Nephron (organoid): ENCODE measurements around the gene TMEM171.

Experiments used
- H3K27ac Mint-ChIP-seq, 3 experiments: 2 replicates each; pipeline ENCODE4 v1.8.0; 2020; ENCODE audit warnings: mixed read lengths in 3 of 3, mild to moderate bottlenecking in 2 of 3, moderate library complexity in 1 of 3
- H3K27me3 Mint-ChIP-seq: 2 replicates; pipeline ENCODE4 v1.8.0; 2021; ENCODE audit warnings: low read depth, mild to moderate bottlenecking, moderate library complexity, mixed read lengths
- H3K36me3 Mint-ChIP-seq: 2 replicates; pipeline ENCODE4 v1.8.0; 2020; ENCODE audit warnings: low read depth, mixed read lengths
- H3K4me1 Mint-ChIP-seq: 2 replicates; pipeline ENCODE4 v1.8.0; 2020; ENCODE audit warnings: mixed read lengths
- H3K4me3 Mint-ChIP-seq, 3 experiments: 2 replicates each; pipeline ENCODE4 v1.8.0; 2020; ENCODE audit warnings: mild to moderate bottlenecking in 3 of 3, mixed read lengths in 3 of 3, moderate library complexity in 2 of 3
- H3K9me3 Mint-ChIP-seq: 2 replicates; pipeline ENCODE4 v1.8.0; 2020; ENCODE audit warnings: mixed read lengths
- CTCF ChIP-seq, 3 experiments: fragments of 200-600 bp; sonication (generic); IDR thresholded peaks; one replicate each; pipeline ENCODE4 v1.5.0; 2021; ENCODE audit warnings: antibody characterized with exemption in 3 of 3; ENCODE audit not compliant: unreplicated experiment in 3 of 3

TMEM171 gene

GRCh38 chr5:73155271-73156222 is 35.2 kb downstream of the TMEM171 start:
- peak overlapping the region; percentile 11 to 91 (median 20) for H3K27ac Mint-ChIP-seq
- H3K27me3 Mint-ChIP-seq, result peaks cover 5% of the 10 kb centered on the region
- TF ChIP-seq CTCF (IDR thresholded peaks at IDR 0.05; ENCODE audit: unreplicated experiment in 3 of 3), result no peak
- peaks cover 33% of the 10 kb centered on the region for H3K4me1 Mint-ChIP-seq
- H3K4me3 Mint-ChIP-seq, result no peak overlapping the region
- H3K36me3 Mint-ChIP-seq, result no peaks in the 10 kb centered on the region
- no peaks in the 10 kb centered on the region for H3K9me3 Mint-ChIP-seq

GRCh38 chr5:73157414-73158303 is 37.3 kb downstream of the TMEM171 start:
- H3K36me3 Mint-ChIP-seq, result no peaks in the 10 kb centered on the region
- peaks cover 33% of the 10 kb centered on the region for H3K4me1 Mint-ChIP-seq
- TF ChIP-seq CTCF (IDR thresholded peaks at IDR 0.05; ENCODE audit: unreplicated experiment in 3 of 3), result no peak
- peak overlapping the region; percentile 16 to 76 (median 36) for H3K27ac Mint-ChIP-seq
- H3K4me3 Mint-ChIP-seq, result no peak overlapping the region
- H3K9me3 Mint-ChIP-seq, result no peaks in the 10 kb centered on the region
- peaks cover 10% of the 10 kb centered on the region for H3K27me3 Mint-ChIP-seq

- Mint-ChIP-seq H3K9me3 (no peaks in the 10 kb centered on the region), H3K4me1 (peaks cover 33% of the 10 kb centered on the region), H3K27me3 (peaks cover 10% of the 10 kb centered on the region), H3K4me3 (no peak overlapping the region), H3K27ac (peak overlapping the region; percentile 11 to 76 (median 36)), H3K36me3 (no peaks in the 10 kb centered on the region)
- TF ChIP-seq CTCF (IDR thresholded peaks at IDR 0.05; ENCODE audit: unreplicated experiment in 3 of 3), result no peak
Measured at GRCh38 chr5:73158313-73158712, 37.9 kb downstream of the TMEM171 start.

- H3K27me3 Mint-ChIP-seq, result peaks cover 16% of the 10 kb centered on the region
- peaks cover 22% of the 10 kb centered on the region for H3K4me1 Mint-ChIP-seq
- no peak for TF ChIP-seq CTCF (IDR thresholded peaks at IDR 0.05; ENCODE audit: unreplicated experiment in 3 of 3)
- no peaks in the 10 kb centered on the region for H3K9me3 Mint-ChIP-seq
- no peak overlapping the region for H3K27ac Mint-ChIP-seq
- no peak overlapping the region for H3K4me3 Mint-ChIP-seq
- H3K36me3 Mint-ChIP-seq, result no peaks in the 10 kb centered on the region
Measured at GRCh38 chr5:73160239-73160671, 39.9 kb downstream of the TMEM171 start.

GRCh38 chr5:73170522-73170921 is 50.1 kb downstream of the TMEM171 start:
- H3K27me3 Mint-ChIP-seq, result peaks cover 9% of the 10 kb centered on the region

More at GRCh38 chr5:73170522-73170921, 50.1 kb downstream of the TMEM171 start:
- H3K36me3 Mint-ChIP-seq, result no peaks in the 10 kb centered on the region
- peaks cover 11% of the 10 kb centered on the region for H3K4me1 Mint-ChIP-seq
- H3K27ac Mint-ChIP-seq, result no peak overlapping the region
- no peak for TF ChIP-seq CTCF (IDR thresholded peaks at IDR 0.05; ENCODE audit: unreplicated experiment in 3 of 3)
- H3K4me3 Mint-ChIP-seq, result no peak overlapping the region
- peaks cover 4% of the 10 kb centered on the region for H3K9me3 Mint-ChIP-seq
